ENCODE data around the gene MRAS.
"Not testable (repeated sequence)": the region's sequence is repeated elsewhere in the genome, so short reads cannot be mapped to it uniquely, and the experiment has no call there.

Gene MRAS

GRCh38 chr3:138450704-138451424 lies 102.5 kb downstream of the MRAS start:
- Histone ChIP-seq H3K9me3 (ENCODE audit: control insufficient read depth, low read length) (no peaks in the 10 kb centered on the region), H3K4me1 (ENCODE audit: control insufficient read depth, insufficient read depth, low read length, poor library complexity, severe bottlenecking) (no peaks in the 10 kb centered on the region), H3K4me3 (ENCODE audit: insufficient read depth, low read depth, low read length, poor library complexity, severe bottlenecking) (no peak overlapping the region), H3K27me3 (replicated peaks; ENCODE audit: control insufficient read depth, insufficient read depth, low read length, poor library complexity, severe bottlenecking) (no peaks in the 10 kb centered on the region), H3K27ac (ENCODE audit: insufficient read depth, low read length, poor library complexity, severe bottlenecking) (no peak overlapping the region), H3K36me3 (ENCODE audit: control insufficient read depth, insufficient read depth, low read length) (no peaks in the 10 kb centered on the region)
- DNase-seq: no peak

GRCh38 chr3:138451595-138452162 lies 103.3 kb downstream of the MRAS start:
- H3K4me1 ChIP-seq (ENCODE audit: control insufficient read depth, insufficient read depth, low read length, poor library complexity, severe bottlenecking): peaks cover 4% of the 10 kb centered on the region
- no peak overlapping the region for H3K4me3 ChIP-seq (ENCODE audit: insufficient read depth, low read depth, low read length, poor library complexity, severe bottlenecking)
- H3K27ac ChIP-seq (ENCODE audit: insufficient read depth, low read length, poor library complexity, severe bottlenecking): no peak overlapping the region
- no peak for DNase-seq
- no peaks in the 10 kb centered on the region for H3K27me3 ChIP-seq (replicated peaks; ENCODE audit: control insufficient read depth, insufficient read depth, low read length, poor library complexity, severe bottlenecking)
- no peaks in the 10 kb centered on the region for H3K9me3 ChIP-seq (ENCODE audit: control insufficient read depth, low read length)
- no peaks in the 10 kb centered on the region for H3K36me3 ChIP-seq (ENCODE audit: control insufficient read depth, insufficient read depth, low read length)

- Histone ChIP-seq H3K9me3 (ENCODE audit: control insufficient read depth, low read length) (no peaks in the 10 kb centered on the region), H3K27ac (ENCODE audit: insufficient read depth, low read length, poor library complexity, severe bottlenecking) (no peak overlapping the region), H3K36me3 (ENCODE audit: control insufficient read depth, insufficient read depth, low read length) (no peaks in the 10 kb centered on the region), H3K4me1 (ENCODE audit: control insufficient read depth, insufficient read depth, low read length, poor library complexity, severe bottlenecking) (peaks cover 4% of the 10 kb centered on the region), H3K27me3 (replicated peaks; ENCODE audit: control insufficient read depth, insufficient read depth, low read length, poor library complexity, severe bottlenecking) (no peaks in the 10 kb centered on the region), H3K4me3 (ENCODE audit: insufficient read depth, low read depth, low read length, poor library complexity, severe bottlenecking) (no peak overlapping the region)
- DNase-seq: no peak
These were observed 104.1 kb downstream of the MRAS start for GRCh38 chr3:138452436-138452835.

DNA sequence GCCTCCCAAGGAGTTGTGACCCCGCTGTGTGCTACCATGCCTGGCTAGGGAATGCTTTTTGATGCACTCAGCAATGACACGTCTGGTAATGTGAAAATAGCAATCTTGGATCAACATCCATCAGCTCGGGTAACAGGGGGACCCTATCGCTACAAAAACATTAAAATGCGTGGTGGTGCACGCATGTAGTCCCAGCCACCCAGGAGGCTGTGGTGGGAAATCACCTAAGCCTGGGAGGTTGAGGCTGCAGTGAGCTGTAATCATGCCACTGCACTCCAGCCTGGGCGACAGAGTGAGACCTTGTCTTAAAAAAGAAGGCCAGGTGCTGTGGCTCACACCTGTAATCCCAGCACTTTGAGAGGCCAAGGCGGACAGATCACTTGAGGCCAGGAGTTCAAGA lies 105.6 kb downstream of the MRAS start:
- DNase-seq; H3K4me3 ChIP-seq (ENCODE audit: insufficient read depth, low read depth, low read length, poor library complexity, severe bottlenecking); H3K27ac ChIP-seq (ENCODE audit: insufficient read depth, low read length, poor library complexity, severe bottlenecking); H3K27me3 ChIP-seq (replicated peaks; ENCODE audit: control insufficient read depth, insufficient read depth, low read length, poor library complexity, severe bottlenecking); H3K9me3 ChIP-seq (ENCODE audit: control insufficient read depth, low read length); H3K4me1 ChIP-seq (ENCODE audit: control insufficient read depth, insufficient read depth, low read length, poor library complexity, severe bottlenecking); H3K36me3 ChIP-seq (ENCODE audit: control insufficient read depth, insufficient read depth, low read length): not testable (repeated sequence)

Measured in effector memory CD4-positive, alpha-beta T cell (primary cell).